Psoas muscle (tissue), 8 donors: ENCODE measurements around the gene GRAMD1B. TPM values are rescaled to one million over a fixed set of nuclear protein-coding genes. Genes with fewer than 3 reads are reported as not detected.

Experiments
- ATAC-seq, 4 donors: fragments of 200-7000 bp; cut with Tn5 transposase; one replicate each; pipeline ENCODE4 v1.9.1; 2020; ENCODE audit warnings: moderate library complexity in 3 of 4, mild to moderate bottlenecking in 2 of 4
- DNase-seq, 2 donors: peaks; one replicate each; pipeline ENCODE4 v3.0.0-alpha.2; 2020
- H3K27ac ChIP-seq: fragments of 200-600 bp; one replicate; pipeline ENCODE4 v1.8.0; 2022
- H3K27me3 ChIP-seq, 3 donors: fragments of 200-600 bp in 1 of 3; one replicate each; pipeline versions ENCODE4 v1.6.1 to v1.8.0; 2013 to 2022; ENCODE audit warnings: low read length in 2 of 3, mild to moderate bottlenecking in 2 of 3, moderate library complexity in 1 of 3; ENCODE audit not compliant: insufficient read depth in 3 of 3
- H3K36me3 ChIP-seq, 2 donors: fragments of 200-600 bp in 1 of 2; one replicate each; pipeline versions ENCODE4 v1.6.1 to v1.8.0; 2013 to 2022; ENCODE audit warnings: low read depth in 1 of 2, mild to moderate bottlenecking in 1 of 2, moderate library complexity in 1 of 2; ENCODE audit not compliant: insufficient read depth in 1 of 2
- H3K4me1 ChIP-seq: fragments of 200-600 bp; one replicate; pipeline ENCODE4 v1.8.0; 2022
- H3K4me3 ChIP-seq: fragments of 200-600 bp; one replicate; pipeline ENCODE4 v1.8.0; 2022; ENCODE audit warnings: mild to moderate bottlenecking
- H3K9me3 ChIP-seq: fragments of 200-600 bp; one replicate; pipeline ENCODE4 v1.8.0; 2022
- CTCF ChIP-seq: fragments of 200-600 bp; IDR thresholded peaks from one replicate; pipeline ENCODE4 v1.8.0; 2022; ENCODE audit warnings: antibody characterized with exemption
- WGBS, 3 donors: extraction: QIAGEN DNeasy Blood & Tissue Kit; methylation state at CpG; one replicate each; pipeline versions ENCODE4 v1.1.6 to v1.1.7; 2013; 5-methylcytosine and 5-hydroxymethylcytosine counted together
- intact Hi-C, 2 donors: fragments of 100-400 bp; cut with DNase I; formaldehyde crosslinking; loops; one replicate each; pipeline versions ENCODE4 v1.11.0 to v1.14.2; 2022
- polyA plus RNA-seq, 3 donors: library from polyadenylated mRNA; stranded (reverse); fragments of 200-250 nt; gene quantifications; one replicate each; pipeline ENCODE4 v1.2.3, GENCODE V29; 2013
- total RNA-seq, 4 donors: library from RNA; stranded (reverse); fragmentation: NEBNext Ultra II Directional in 2 of 4; extraction: Animal tissue kit (Norgen Biotek cat#: 25700) in 2 of 4; gene quantifications; one replicate each; pipeline versions ENCODE4 v1.2.1 to v1.2.4, GENCODE V29; 2021 to 2023
- donor health status: healthy with polysubstance abuse.
- donor health status: DM: no; HTN: no; CAD: no; lungs with moderate emphysema.
- donor health status: Bipolar disorder and iron deficiency.
- donor health status: healthy.
- donor health status: DM: yes; HTN: yes; CAD: no.
- donor health status: DM: no; HTN: no; CAD: no.
- donor health status: DM: no; HTN: no; CAD: no.
- donor health status: DM: yes; HTN: yes; CAD: no.

GRAMD1B gene
- total and polyA plus RNA-seq, 7 donors = 0.67 to 24.0 (median 6.8) TPM

GRCh38 chr11:123469089-123469488 lies 39.0 kb downstream of the GRAMD1B start:
- H3K36me3 ChIP-seq = no peaks in the 10 kb centered on the region
- TF ChIP-seq CTCF = no peak
- H3K4me1 ChIP-seq = peaks cover 5% of the 10 kb centered on the region
- no peak for ATAC-seq
- DNase-seq = no peak
- H3K27me3 ChIP-seq = no peaks in the 10 kb centered on the region
- no peak overlapping the region for H3K27ac ChIP-seq
- H3K9me3 ChIP-seq = no peaks in the 10 kb centered on the region
- no peak overlapping the region for H3K4me3 ChIP-seq
- intact Hi-C loops = no loop called here
- WGBS, 3 donors = 69 to 76% (median 74%) methylated on average over 7 of the region's 7 CpGs

GRCh38 chr11:123469586-123469985 lies 39.5 kb downstream of the GRAMD1B start:
- peaks cover 10% of the 10 kb centered on the region for H3K4me1 ChIP-seq
- no peak overlapping the region for H3K27ac ChIP-seq
- no peaks in the 10 kb centered on the region for H3K9me3 ChIP-seq
- WGBS, 3 donors = 90 to 100% (median 96%) methylated on average over 1 of the region's 1 CpG
- H3K36me3 ChIP-seq = no peaks in the 10 kb centered on the region
- DNase-seq = no peak
- no peaks in the 10 kb centered on the region for H3K27me3 ChIP-seq
- TF ChIP-seq CTCF = no peak
- intact Hi-C loops = no loop called here
- no peak overlapping the region for H3K4me3 ChIP-seq
- ATAC-seq = no peak

- no peak for TF ChIP-seq CTCF
- peaks cover 21% of the 10 kb centered on the region for H3K4me1 ChIP-seq
- 91 to 99% (median 95%) methylated on average over 4 of the region's 4 CpGs for WGBS, 3 donors
- intact Hi-C loops = no loop called here
- H3K27ac ChIP-seq = no peak overlapping the region
- H3K9me3 ChIP-seq = no peaks in the 10 kb centered on the region
- H3K27me3 ChIP-seq = no peaks in the 10 kb centered on the region
- H3K36me3 ChIP-seq = no peaks in the 10 kb centered on the region
- no peak for DNase-seq
- H3K4me3 ChIP-seq = no peak overlapping the region
- no peak for ATAC-seq
Observed at GRCh38 chr11:123470842-123471241, 40.8 kb downstream of the GRAMD1B start.

- H3K27ac ChIP-seq = no peak overlapping the region
- no peak for TF ChIP-seq CTCF
- no peak for DNase-seq
- intact Hi-C loops = no loop called here
- H3K4me1 ChIP-seq = peaks cover 21% of the 10 kb centered on the region
- WGBS, 3 donors = 77 to 90% (median 84%) methylated on average over 8 of the region's 8 CpGs
- H3K9me3 ChIP-seq = no peaks in the 10 kb centered on the region
- ATAC-seq = no peak
- H3K27me3 ChIP-seq = no peaks in the 10 kb centered on the region
- H3K36me3 ChIP-seq = no peaks in the 10 kb centered on the region
- no peak overlapping the region for H3K4me3 ChIP-seq
Observed at GRCh38 chr11:123472236-123472935, 42.3 kb downstream of the GRAMD1B start.
